ENCODE results near the gene AJUBA. TPM values are rescaled to one million over a fixed set of nuclear protein-coding genes. Genes with fewer than 3 reads are reported as not detected.
"Not testable (repeated sequence)": the region's sequence is repeated elsewhere in the genome, so short reads cannot be mapped to it uniquely, and the experiment has no call there.

AJUBA gene
- polyA plus RNA-seq, 1 experiment = 94.7 TPM

DNA sequence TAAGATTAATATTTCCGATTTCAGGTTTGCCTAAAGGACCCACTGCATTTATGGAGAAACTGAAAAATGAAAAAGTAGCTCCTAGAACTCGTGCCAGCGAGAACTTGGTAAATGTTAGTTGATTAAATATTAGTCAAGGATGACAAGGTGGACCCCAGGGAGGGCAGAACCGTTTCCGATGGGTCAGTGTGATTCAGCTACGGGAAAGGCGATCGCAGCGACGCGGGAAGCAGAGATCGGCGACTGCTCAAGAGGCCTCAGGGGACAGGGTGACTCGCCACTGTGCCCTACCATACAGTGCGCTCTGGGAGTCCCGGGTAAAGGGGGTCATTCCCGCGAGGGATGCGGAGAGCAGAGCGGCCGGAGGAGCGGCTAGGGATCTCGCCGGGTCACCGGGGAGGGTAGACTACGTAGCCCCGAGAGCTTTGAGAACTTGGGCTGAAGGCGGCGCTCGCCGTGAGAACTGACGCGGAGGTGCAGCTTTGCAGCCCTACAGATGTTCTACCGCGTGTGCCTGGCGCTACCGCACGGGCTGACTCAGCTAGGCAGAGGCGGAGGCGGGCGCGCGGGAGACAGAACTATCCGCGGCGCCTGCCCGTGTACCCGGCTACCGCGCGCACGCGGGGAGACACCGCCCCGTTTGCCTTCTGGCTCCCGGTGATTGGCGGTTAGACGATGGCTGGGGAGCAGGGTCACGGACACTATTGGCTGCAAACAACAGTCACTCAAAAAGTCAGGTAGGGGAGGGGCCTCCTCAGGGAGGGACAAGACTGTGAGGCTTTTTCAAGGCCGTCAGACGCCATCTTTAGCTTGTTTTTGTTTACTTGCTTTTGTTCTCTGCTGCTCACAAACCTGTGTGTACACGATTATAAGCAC lies 24.4 kb upstream of the AJUBA start:
- CTCF ChIA-PET = interaction anchor here (0.6 to 4.1 kb wide), 16 partner anchors 13 to 102 kb away, joined by 3 to 59 read pairs (median 6); partner anchors contain the start of genes AJUBA and CDH24
- Histone ChIP-seq H3K4me3 (ENCODE audit: low read depth, low read length) (peak overlapping the region; percentile 75), H3K36me3 (ENCODE audit: control insufficient read depth, insufficient read depth, low read length) (no peaks in the 10 kb centered on the region), H3K27me3 (ENCODE audit: control insufficient read depth, insufficient read depth, low read length) (no peaks in the 10 kb centered on the region)
- POLR2A ChIA-PET = interaction anchor here (0.6 to 1.3 kb wide), 4 partner anchors 28 to 293 kb away, joined by 3 to 14 read pairs (median 4); no protein-coding TSS in a partner anchor
- DNase-seq (ENCODE audit: low read depth) = peak; percentile 87
- TF ChIP-seq CTCF (IDR thresholded peaks at IDR 0.05; ENCODE audit: insufficient read depth, low read depth, low read length) = peak; percentile 51

GRCh38 chr14:23006188-23006534 lies 23.8 kb upstream of the AJUBA start:
- Histone ChIP-seq H3K36me3 (ENCODE audit: control insufficient read depth, insufficient read depth, low read length) (no peaks in the 10 kb centered on the region), H3K4me3 (ENCODE audit: low read depth, low read length) (peak overlapping the region; percentile 75), H3K27me3 (ENCODE audit: control insufficient read depth, insufficient read depth, low read length) (no peaks in the 10 kb centered on the region)
- TF ChIP-seq CTCF (IDR thresholded peaks at IDR 0.05; ENCODE audit: insufficient read depth, low read depth, low read length) = no peak
- POLR2A ChIA-PET = interaction anchor here (1.3 kb wide), 1 partner anchor 76 kb away, joined by 4 read pairs; no protein-coding TSS in a partner anchor
- CTCF ChIA-PET = interaction anchor here (0.7 to 4.1 kb wide), 13 partner anchors 12 to 103 kb away, joined by 3 to 59 read pairs (median 8); partner anchors contain the start of genes AJUBA and CDH24
- no peak for DNase-seq (ENCODE audit: low read depth)

GRCh38 chr14:23005451-23006187 lies 23.3 kb upstream of the AJUBA start:
- Histone ChIP-seq H3K27me3 (ENCODE audit: control insufficient read depth, insufficient read depth, low read length) (no peaks in the 10 kb centered on the region), H3K4me3 (ENCODE audit: low read depth, low read length) (no peak overlapping the region), H3K36me3 (ENCODE audit: control insufficient read depth, insufficient read depth, low read length) (no peaks in the 10 kb centered on the region)
- CTCF ChIA-PET = interaction anchor here (0.7 to 4.1 kb wide), 10 partner anchors 11 to 63 kb away, joined by 3 to 59 read pairs (median 10); partner anchors contain the start of gene CDH24
- TF ChIP-seq CTCF (IDR thresholded peaks at IDR 0.05; ENCODE audit: insufficient read depth, low read depth, low read length) = no peak
- no peak for DNase-seq (ENCODE audit: low read depth)
- POLR2A ChIA-PET = no interaction called here

GRCh38 chr14:23004274-23004673 lies 21.9 kb upstream of the AJUBA start:
- DNase-seq (ENCODE audit: low read depth); POLR2A ChIA-PET; H3K4me3 ChIP-seq (ENCODE audit: low read depth, low read length); H3K27me3 ChIP-seq (ENCODE audit: control insufficient read depth, insufficient read depth, low read length); H3K36me3 ChIP-seq (ENCODE audit: control insufficient read depth, insufficient read depth, low read length): not testable (repeated sequence)
- CTCF ChIA-PET = interaction anchor here (0.7 to 1.1 kb wide), 3 partner anchors 10 to 74 kb away, joined by 3 to 4 read pairs (median 3); no protein-coding TSS in a partner anchor

DNA sequence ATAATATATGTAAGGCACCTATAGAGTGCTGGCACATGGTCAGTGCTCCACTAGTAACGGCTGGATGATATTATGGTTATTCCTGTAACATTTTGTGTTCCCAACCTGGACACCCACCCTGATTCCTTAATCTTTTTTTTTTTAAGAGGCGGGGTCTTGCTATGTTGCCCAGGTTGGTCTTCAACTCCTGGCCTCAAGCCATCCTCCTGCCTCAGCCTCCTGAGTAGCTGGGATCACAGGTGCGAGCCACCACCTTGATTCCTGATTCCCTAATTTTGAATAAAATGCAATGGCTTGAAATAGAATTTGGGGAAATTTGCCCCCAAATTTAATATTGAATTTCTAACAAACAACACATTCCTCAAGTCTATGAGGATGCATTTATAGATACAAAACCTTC lies 20.2 kb upstream of the AJUBA start:
- no peaks in the 10 kb centered on the region for H3K27me3 ChIP-seq (ENCODE audit: control insufficient read depth, insufficient read depth, low read length)
- no peak for DNase-seq (ENCODE audit: low read depth)
- H3K36me3 ChIP-seq (ENCODE audit: control insufficient read depth, insufficient read depth, low read length) = no peaks in the 10 kb centered on the region
- POLR2A ChIA-PET = no interaction called here
- CTCF ChIA-PET = interaction anchor here (1.0 to 2.8 kb wide), 3 partner anchors 16 to 55 kb away, joined by 3 to 17 read pairs (median 8); partner anchors contain the start of gene CDH24
- no peak overlapping the region for H3K4me3 ChIP-seq (ENCODE audit: low read depth, low read length)
- no peak for TF ChIP-seq CTCF (IDR thresholded peaks at IDR 0.05; ENCODE audit: insufficient read depth, low read depth, low read length)

Data from BJ (cell line).